GM10266 (cell line): ENCODE results near the gene PUM1.

Source experiments
- DNase-seq: peaks from one replicate; pipeline ENCODE4 v3.0.0; 2012; ENCODE audit errors: extremely low spot score
- TF ChIP-seq, protein P1 (sequence below): IDR thresholded peaks from 2 replicates; pipeline ENCODE4 v1.5.1; 2012; ENCODE audit warnings: mild to moderate bottlenecking, low read depth; ENCODE audit not compliant: control insufficient read depth, insufficient read depth; ENCODE audit errors: missing control alignments

The PUM1 gene

DNA sequence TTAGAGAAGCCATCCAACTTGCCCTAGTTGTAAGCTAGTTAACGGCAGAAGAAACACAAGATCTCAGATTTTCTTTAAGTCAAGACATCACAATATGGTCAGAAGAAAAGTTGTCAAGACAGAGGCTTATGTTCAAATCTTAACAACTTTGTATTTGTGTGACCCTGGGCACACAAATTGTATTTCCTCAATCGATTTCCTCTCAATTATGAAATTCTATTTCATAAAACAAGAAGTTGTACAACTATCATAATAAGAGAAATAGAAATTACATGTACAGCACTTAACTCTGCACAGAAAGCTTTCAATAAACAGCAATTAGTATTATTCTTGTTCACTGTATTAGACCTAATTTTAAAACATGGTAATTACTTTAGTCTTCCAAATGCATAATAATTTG lies 94.0 kb downstream of the PUM1 start:
- no peak for DNase-seq
- TF ChIP-seq, protein P1, sequence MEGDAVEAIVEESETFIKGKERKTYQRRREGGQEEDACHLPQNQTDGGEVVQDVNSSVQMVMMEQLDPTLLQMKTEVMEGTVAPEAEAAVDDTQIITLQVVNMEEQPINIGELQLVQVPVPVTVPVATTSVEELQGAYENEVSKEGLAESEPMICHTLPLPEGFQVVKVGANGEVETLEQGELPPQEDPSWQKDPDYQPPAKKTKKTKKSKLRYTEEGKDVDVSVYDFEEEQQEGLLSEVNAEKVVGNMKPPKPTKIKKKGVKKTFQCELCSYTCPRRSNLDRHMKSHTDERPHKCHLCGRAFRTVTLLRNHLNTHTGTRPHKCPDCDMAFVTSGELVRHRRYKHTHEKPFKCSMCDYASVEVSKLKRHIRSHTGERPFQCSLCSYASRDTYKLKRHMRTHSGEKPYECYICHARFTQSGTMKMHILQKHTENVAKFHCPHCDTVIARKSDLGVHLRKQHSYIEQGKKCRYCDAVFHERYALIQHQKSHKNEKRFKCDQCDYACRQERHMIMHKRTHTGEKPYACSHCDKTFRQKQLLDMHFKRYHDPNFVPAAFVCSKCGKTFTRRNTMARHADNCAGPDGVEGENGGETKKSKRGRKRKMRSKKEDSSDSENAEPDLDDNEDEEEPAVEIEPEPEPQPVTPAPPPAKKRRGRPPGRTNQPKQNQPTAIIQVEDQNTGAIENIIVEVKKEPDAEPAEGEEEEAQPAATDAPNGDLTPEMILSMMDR = no peak

DNA sequence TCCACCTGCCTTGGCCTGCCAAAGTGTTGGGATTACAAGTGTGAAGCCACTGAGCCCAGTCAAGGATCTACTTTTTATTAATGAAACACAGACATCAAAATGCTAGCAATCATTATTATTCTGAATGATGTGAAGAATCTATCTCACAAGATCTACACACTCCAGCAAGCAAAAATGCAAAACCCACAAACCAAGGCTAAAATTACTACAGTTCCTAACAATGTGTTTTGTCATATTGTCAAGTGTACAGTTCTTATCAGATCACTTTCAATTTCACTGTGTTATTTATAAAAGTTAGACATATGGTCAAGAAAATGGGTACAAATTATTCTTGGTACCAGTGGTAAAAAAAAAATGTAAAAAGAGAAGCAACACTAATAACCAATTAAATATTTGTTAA lies 95.6 kb downstream of the PUM1 start:
- TF ChIP-seq, protein P1 = no peak
- peak; percentile 30 for DNase-seq

DNA sequence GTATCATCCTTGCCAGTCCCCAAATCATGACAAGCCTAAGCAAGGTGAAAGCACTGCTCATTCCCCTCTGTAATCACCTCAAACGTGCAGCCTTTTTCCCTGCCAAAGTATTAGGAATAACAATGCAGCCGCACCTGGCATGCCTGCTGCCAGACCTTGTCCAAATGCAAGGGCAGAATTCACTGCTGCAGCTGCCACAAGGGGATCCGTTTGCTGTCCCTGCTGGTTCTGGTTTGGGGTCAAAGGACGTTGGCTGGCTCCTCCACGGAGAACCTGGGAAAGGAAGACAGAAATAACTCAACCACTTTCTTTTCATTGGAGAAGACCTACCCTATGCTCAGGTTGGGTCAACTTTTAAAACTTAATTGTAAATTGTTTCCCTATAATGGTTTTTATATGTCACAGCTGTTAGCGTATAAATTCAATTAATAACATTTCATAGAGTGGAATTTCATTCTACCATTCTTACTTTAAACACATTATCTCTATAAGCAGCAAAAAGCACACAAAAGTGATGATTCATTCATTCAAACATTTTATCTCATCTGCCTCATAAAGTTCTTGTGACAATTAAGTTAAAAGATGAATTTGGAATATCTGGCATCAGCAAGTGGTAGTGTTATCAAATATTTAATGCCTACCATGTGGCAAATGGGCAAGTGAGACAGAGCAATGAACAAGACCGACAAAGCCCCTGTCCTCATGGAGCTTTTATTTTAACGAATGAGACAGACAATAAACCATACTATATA lies 97.1 kb downstream of the PUM1 start:
- DNase-seq = no peak
- TF ChIP-seq, protein P1 = no peak

DNA sequence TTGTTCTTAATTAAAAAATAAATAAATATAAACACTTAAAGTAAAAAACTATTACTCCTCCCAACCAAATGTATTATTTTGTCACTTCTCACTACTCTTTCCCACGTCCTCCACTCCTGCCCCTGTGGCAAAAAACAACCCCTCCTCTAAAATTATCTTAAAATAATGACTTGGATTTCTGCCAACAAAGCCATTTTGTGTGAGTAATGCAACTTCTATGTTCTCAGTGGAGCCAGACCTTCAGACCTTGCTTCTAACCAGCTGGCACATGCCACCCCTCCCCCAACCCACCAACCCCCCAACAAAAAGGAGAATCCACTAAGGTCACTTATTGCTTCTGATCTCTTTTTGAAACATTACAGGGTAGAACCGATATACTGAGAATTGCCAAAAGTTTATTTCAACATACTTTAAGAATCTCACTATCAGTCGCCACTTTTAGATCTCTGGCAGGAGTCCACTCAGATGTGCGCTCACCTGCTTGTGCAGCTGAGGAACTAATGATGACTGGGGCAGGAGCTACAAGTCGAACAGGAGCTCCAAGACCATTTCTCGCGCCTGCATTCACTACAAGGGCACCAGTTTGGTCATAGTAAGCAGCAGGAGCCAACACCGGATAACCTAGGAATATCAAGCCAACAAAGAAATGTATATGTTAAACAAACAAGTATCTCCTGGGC lies 98.7 kb downstream of the PUM1 start:
- no peak for DNase-seq
- TF ChIP-seq, protein P1 = no peak

DNA sequence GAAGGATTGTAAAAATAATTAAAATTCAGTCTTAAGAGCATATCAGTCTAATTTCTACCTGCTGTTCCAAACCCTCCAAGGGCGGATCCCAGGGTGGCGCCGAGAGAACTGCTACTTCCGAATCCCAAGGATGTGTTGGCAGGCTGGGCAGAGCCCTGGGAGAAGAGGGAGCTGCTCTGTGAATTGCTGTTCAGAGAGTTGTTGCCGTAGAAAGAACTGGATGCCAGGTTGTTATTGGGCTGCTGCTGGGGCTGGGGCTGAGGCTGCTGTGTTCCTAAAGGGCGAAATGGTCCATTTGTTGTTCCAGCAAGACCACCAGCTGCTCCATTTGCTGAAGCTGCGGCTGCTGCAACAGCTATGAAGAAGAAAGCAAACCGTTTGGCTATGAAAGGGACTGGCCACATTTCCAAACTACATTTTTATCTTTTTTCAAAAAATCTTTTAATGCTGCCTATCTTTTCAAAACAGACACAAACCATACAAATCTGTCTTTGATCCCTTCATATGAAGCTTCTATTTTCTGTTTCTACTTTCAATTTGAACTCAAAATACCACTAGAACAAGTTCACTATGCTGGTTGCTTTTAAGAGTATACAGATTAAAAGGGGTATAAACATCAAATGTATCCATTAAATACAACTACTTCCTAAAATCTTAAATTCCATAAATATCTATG lies 99.5 kb downstream of the PUM1 start:
- TF ChIP-seq, protein P1 = no peak
- DNase-seq = no peak

DNA sequence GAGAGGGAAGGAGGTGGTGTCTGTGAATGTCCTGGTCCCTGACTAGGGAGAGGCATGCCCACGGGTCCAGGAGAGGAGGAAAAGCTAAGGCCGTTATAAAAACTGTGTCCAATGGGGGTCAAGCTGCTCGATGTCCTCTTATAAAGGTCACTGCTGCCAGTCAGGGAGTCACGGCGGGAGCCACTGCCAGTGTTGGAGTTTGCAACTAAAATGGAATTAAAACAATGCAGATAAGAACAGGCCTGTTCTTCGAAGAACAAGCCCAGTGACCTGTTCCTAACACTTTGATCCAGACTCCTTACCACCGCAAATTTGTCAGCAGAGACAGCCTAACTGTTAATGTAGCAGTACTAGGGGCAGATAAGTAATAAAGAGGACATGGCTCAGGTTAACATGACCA lies 100.8 kb downstream of the PUM1 start:
- no peak for DNase-seq
- TF ChIP-seq, protein P1 = no peak
